ENCODE data around the gene RIT1.
"Not testable (repeated sequence)": the region's sequence is repeated elsewhere in the genome, so short reads cannot be mapped to it uniquely, and the experiment has no call there.

RIT1 gene

DNA sequence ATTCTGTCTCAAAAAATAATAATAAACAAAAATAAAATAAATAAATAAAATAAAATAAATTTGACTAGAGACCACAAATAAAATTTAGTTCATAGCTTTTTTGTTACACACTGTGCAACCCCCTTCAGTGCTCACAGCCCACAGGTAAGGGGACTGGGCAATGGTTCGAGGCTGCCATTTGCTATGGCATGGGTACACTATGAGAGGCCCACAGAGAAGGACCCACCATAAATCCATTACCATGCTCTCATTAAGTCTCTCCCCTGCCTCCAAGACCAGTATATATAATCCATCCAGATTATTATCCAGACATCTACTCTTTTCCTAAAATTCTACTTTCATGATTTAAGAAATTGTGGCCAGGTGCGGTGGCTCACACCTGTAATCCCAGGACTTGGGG, 8.7 kb upstream of the RIT1 start:
- ATAC-seq (replicated peaks): no peak
- peaks cover 31 to 36% of the 10 kb centered on the region in 2 donors for H3K36me3 Mint-ChIP-seq
- no peak for DNase-seq

GRCh38 chr1:155918660-155919059, 7.5 kb upstream of the RIT1 start:
- Mint-ChIP-seq H3K27ac (no peak overlapping the region), H3K4me1 (peaks cover 2 to 11% of the 10 kb centered on the region in 2 donors), H3K27me3 (no peaks in the 10 kb centered on the region), H3K36me3 (peaks cover 36 to 38% of the 10 kb centered on the region in 2 donors), H3K4me3 (no peak overlapping the region), H3K9me3 (no peaks in the 10 kb centered on the region)
- DNase-seq: no peak
- no peak for ATAC-seq (replicated peaks)

More for the DNA sequence above, 8.7 kb upstream of the RIT1 start:
- H3K4me3 Mint-ChIP-seq: no peak overlapping the region
- no peak overlapping the region for H3K27ac Mint-ChIP-seq
- H3K27me3 Mint-ChIP-seq: no peaks in the 10 kb centered on the region
- H3K9me3 Mint-ChIP-seq: no peaks in the 10 kb centered on the region
- peaks cover 2 to 11% of the 10 kb centered on the region in 2 donors for H3K4me1 Mint-ChIP-seq

GRCh38 chr1:155913969-155914757, 3.0 kb upstream of the RIT1 start:
- DNase-seq: no peak
- peaks cover 37 to 43% of the 10 kb centered on the region in 2 donors for H3K36me3 Mint-ChIP-seq

DNA sequence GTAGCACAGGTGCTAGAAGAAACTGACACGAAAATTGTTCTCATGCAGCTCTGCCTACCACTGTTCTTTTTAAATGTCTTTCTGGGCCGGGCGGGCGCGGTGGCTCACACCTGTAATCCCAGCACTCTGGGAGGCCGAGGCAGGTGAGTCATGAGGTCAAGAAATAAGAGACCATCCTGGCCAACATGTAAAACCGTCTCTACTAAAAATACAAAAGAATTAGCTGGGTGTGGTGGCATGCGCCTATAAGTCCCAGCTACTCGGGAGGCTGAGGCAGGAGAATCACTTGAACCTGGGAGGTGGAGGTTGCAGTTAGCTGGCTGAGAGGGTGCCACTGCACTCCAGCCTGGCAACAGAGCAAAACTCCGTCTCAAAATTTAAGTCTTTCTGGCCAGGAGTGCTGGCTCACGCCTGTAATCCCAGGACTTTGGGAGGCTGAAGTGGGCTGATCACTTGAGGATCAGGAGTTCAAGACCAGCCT, 947 bp upstream of the RIT1 start:
- ATAC-seq (replicated peaks) (no peak), DNase-seq (no peak)
- peaks cover 10 to 31% of the 10 kb centered on the region in 2 donors for H3K4me1 Mint-ChIP-seq
- H3K4me3 Mint-ChIP-seq: peak overlapping the region in 1 of 2 donors; percentile 13
- H3K36me3 Mint-ChIP-seq: peaks cover 30 to 46% of the 10 kb centered on the region in 2 donors
- no peaks in the 10 kb centered on the region for H3K27me3 Mint-ChIP-seq
- no peak overlapping the region for H3K27ac Mint-ChIP-seq
- H3K9me3 Mint-ChIP-seq: no peaks in the 10 kb centered on the region

More at GRCh38 chr1:155913969-155914757, 3.0 kb upstream of the RIT1 start:
- Mint-ChIP-seq H3K4me1 (peaks cover 10 to 33% of the 10 kb centered on the region in 2 donors), H3K27me3 (no peaks in the 10 kb centered on the region), H3K27ac (no peak overlapping the region), H3K4me3 (no peak overlapping the region), H3K9me3 (no peaks in the 10 kb centered on the region)
- no peak for ATAC-seq (replicated peaks)

GRCh38 chr1:155910621-155911121, 478 bp downstream of the RIT1 start:
- H3K4me3 Mint-ChIP-seq: peak overlapping the region; percentile 98 to 99
- ATAC-seq (replicated peaks) (peak; percentile 60 to 62), DNase-seq (peak; percentile 5)
- H3K36me3 Mint-ChIP-seq: peaks cover 27 to 38% of the 10 kb centered on the region in 2 donors
- no peaks in the 10 kb centered on the region for H3K27me3 Mint-ChIP-seq
- peaks cover 10 to 27% of the 10 kb centered on the region in 2 donors for H3K4me1 Mint-ChIP-seq
- peak overlapping the region; percentile 99 for H3K27ac Mint-ChIP-seq
- H3K9me3 Mint-ChIP-seq: no peaks in the 10 kb centered on the region

DNA sequence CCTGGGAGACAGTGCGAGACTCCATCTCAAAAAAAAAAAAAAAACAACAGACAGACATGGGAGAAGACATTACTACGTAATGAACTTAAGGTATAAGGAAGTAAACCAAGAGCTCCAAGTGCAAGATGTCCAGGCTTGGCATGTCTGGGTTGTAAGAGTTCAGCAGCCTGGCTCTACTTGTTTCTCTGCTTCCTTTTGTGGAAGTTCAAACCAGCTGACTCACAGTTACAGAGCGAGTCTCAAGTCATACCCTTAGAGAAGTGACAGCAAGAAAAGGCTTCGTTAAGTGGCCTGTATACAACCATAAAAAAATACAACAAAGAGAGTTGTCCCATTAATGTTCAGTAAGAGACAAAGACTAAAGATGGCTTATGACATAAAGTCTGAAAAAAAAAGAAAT, 1.3 kb downstream of the RIT1 start:
- peaks cover 25 to 38% of the 10 kb centered on the region in 2 donors for H3K36me3 Mint-ChIP-seq
- H3K27ac Mint-ChIP-seq: peak overlapping the region; percentile 47
- H3K4me3 Mint-ChIP-seq: peak overlapping the region; percentile 79 to 99
- no peak for DNase-seq
- no peaks in the 10 kb centered on the region for H3K9me3 Mint-ChIP-seq
- no peaks in the 10 kb centered on the region for H3K27me3 Mint-ChIP-seq
- ATAC-seq (replicated peaks): peak; percentile 20 to 23
- H3K4me1 Mint-ChIP-seq: peaks cover 10 to 27% of the 10 kb centered on the region in 2 donors

DNA sequence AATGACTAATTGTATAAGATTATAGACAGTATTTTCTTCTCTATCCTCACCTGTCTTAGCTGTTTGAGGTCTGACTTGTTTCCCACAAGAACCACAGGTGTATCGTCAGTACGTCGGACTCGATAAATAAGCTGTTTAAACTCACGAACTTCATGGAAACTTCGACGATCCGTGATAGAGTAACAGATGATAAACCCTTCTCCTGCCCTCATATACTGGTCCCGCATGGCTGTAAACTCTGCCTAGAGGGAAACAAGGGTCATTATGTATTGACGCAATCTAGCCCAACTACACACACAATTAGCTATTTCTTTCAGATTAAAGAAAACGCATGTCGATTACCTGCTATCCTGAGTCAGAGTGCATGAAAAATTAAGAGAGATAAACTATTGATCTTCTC, 6.9 kb downstream of the RIT1 start:
- Mint-ChIP-seq H3K27ac (no peak overlapping the region), H3K27me3 (no peaks in the 10 kb centered on the region), H3K36me3 (peaks cover 26 to 27% of the 10 kb centered on the region in 2 donors), H3K4me1 (peaks cover 0 to 5% of the 10 kb centered on the region in 2 donors), H3K4me3 (no peak overlapping the region), H3K9me3 (no peaks in the 10 kb centered on the region)
- DNase-seq: no peak
- ATAC-seq (replicated peaks): no peak

GRCh38 chr1:155900161-155900560, 11.0 kb downstream of the RIT1 start:
- peaks cover 30 to 32% of the 10 kb centered on the region in 2 donors for H3K36me3 Mint-ChIP-seq
- no peaks in the 10 kb centered on the region for H3K27me3 Mint-ChIP-seq
- no peak for ATAC-seq (replicated peaks)
- no peaks in the 10 kb centered on the region for H3K9me3 Mint-ChIP-seq
- H3K4me1 Mint-ChIP-seq: peaks cover 0 to 11% of the 10 kb centered on the region in 2 donors
- no peak overlapping the region for H3K27ac Mint-ChIP-seq
- H3K4me3 Mint-ChIP-seq: no peak overlapping the region
- no peak for DNase-seq

DNA sequence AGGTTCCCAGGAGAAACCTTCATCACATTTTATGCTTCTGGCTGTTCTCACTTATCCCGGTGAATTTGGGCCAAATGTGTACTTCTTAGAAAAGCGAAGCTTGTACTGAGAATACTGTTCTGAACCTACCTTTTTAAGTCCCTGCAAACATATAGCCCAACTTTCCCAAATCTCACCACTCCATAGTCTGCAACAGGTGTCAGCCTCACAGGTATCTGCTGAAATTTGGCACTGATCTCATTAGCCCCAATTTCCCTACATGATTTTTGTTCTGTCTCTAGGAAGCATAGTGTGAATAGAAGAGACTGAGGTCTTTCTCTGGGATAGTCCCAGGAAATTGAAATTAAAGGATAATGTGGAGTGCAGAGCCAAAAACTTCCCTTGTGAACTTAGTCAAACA, 11.5 kb downstream of the RIT1 start:
- no peak overlapping the region for H3K4me3 Mint-ChIP-seq
- peaks cover 29 to 32% of the 10 kb centered on the region in 2 donors for H3K36me3 Mint-ChIP-seq
- DNase-seq: no peak
- H3K27ac Mint-ChIP-seq: no peak overlapping the region
- H3K27me3 Mint-ChIP-seq: no peaks in the 10 kb centered on the region
- no peak for ATAC-seq (replicated peaks)
- H3K9me3 Mint-ChIP-seq: no peaks in the 10 kb centered on the region
- H3K4me1 Mint-ChIP-seq: peaks cover 0 to 11% of the 10 kb centered on the region in 2 donors

GRCh38 chr1:155898888-155899287, 12.3 kb downstream of the RIT1 start:
- H3K4me3 Mint-ChIP-seq: no peak overlapping the region
- no peaks in the 10 kb centered on the region for H3K27me3 Mint-ChIP-seq
- H3K36me3 Mint-ChIP-seq: peaks cover 24 to 32% of the 10 kb centered on the region in 2 donors
- ATAC-seq (replicated peaks) (no peak), DNase-seq (no peak)
- peaks cover 0 to 11% of the 10 kb centered on the region in 2 donors for H3K4me1 Mint-ChIP-seq
- no peaks in the 10 kb centered on the region for H3K9me3 Mint-ChIP-seq
- H3K27ac Mint-ChIP-seq: no peak overlapping the region

- no peak for DNase-seq
- no peaks in the 10 kb centered on the region for H3K9me3 Mint-ChIP-seq
- peaks cover 24 to 32% of the 10 kb centered on the region in 2 donors for H3K36me3 Mint-ChIP-seq
- H3K27ac Mint-ChIP-seq: no peak overlapping the region
- H3K27me3 Mint-ChIP-seq: no peaks in the 10 kb centered on the region
- no peak for ATAC-seq (replicated peaks)
- H3K4me1 Mint-ChIP-seq: peaks cover 0 to 11% of the 10 kb centered on the region in 2 donors
- no peak overlapping the region for H3K4me3 Mint-ChIP-seq
Observed at GRCh38 chr1:155897746-155898145, 13.4 kb downstream of the RIT1 start.

DNA sequence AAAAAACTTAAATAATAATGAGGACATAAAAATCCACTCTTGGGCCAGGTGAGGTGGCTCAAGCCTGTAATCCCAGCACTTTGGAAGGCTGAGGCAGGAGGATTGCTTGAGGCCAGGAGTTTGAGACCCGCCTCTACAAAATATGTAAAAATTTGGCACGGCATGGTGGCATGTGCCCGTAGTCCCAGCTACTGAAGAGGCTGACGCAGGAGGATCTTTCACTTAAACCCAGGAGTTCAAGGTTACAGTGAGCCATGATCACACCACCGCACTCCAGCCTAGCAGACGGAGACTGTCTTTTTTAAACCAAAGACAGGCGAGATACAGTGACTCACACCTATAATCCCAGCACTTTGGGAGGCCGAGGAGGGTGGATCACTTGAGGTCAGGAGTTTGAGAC, 14.7 kb downstream of the RIT1 start:
- H3K36me3 Mint-ChIP-seq: peaks cover 21 to 29% of the 10 kb centered on the region in 2 donors
- not testable (repeated sequence) for H3K27ac Mint-ChIP-seq; H3K9me3 Mint-ChIP-seq; H3K4me3 Mint-ChIP-seq; H3K27me3 Mint-ChIP-seq; DNase-seq; ATAC-seq (replicated peaks)
- peaks cover 0 to 11% of the 10 kb centered on the region in 2 donors for H3K4me1 Mint-ChIP-seq

DNA sequence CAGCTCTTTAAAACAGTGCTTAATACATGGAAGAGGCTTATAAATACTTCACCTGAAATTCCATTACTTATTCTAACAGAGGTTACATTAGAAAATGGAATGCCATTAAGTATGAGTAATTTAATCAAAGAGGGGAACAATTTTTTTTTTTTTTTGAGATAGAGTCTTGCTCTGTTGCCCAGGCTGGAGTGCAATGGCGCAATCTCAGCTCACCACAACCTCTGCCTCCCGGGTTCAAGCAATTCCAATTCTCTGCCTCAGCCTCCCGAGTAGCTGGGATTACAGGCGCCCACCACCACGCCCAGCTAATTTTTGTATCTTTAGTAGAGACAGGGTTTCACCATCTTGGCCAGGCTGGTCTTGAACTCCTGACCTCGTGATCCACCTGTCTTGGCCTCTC, 15.5 kb downstream of the RIT1 start:
- H3K27ac Mint-ChIP-seq; H3K27me3 Mint-ChIP-seq; DNase-seq; H3K4me3 Mint-ChIP-seq; ATAC-seq (replicated peaks); H3K9me3 Mint-ChIP-seq: not testable (repeated sequence)
- H3K4me1 Mint-ChIP-seq: peaks cover 0 to 11% of the 10 kb centered on the region in 2 donors
- peaks cover 21 to 24% of the 10 kb centered on the region in 2 donors for H3K36me3 Mint-ChIP-seq

GRCh38 chr1:155893389-155894142, 17.6 kb downstream of the RIT1 start:
- no peak overlapping the region for H3K4me3 Mint-ChIP-seq
- H3K4me1 Mint-ChIP-seq: no peaks in the 10 kb centered on the region
- no peak for ATAC-seq (replicated peaks)
- no peaks in the 10 kb centered on the region for H3K9me3 Mint-ChIP-seq
- peaks cover 9 to 10% of the 10 kb centered on the region in 2 donors for H3K36me3 Mint-ChIP-seq
- H3K27me3 Mint-ChIP-seq: no peaks in the 10 kb centered on the region
- no peak overlapping the region for H3K27ac Mint-ChIP-seq
- DNase-seq: no peak

Data from stimulated activated naive B cell treated with anti-CD40 and anti-IgM and Interleukin-4, amounts not matched to agents 10 μg/mL and 1 μg/mL and 100 μg/mL, for 72 hours (primary cell).